HepG2 (cell line): Measurements from ENCODE around the gene DSTN. TPM values are rescaled to one million over a fixed set of nuclear protein-coding genes. Genes with fewer than 3 reads are reported as not detected.
A peak's percentile ranks its signal among the peaks of the same experiment; 100 is the strongest.

Experiments
- ETV6 ChIP-seq: sonication (generic); formaldehyde crosslinking; conservative IDR thresholded peaks from 2 replicates; pipeline ENCODE4 v1.4.0; 2020; ENCODE audit warnings: missing genetic modification reagents
- MEIS2 ChIP-seq: sonication (generic); formaldehyde crosslinking; IDR thresholded peaks from 2 replicates; pipeline ENCODE4 v1.9.0; 2021; ENCODE audit warnings: mild to moderate bottlenecking, missing genetic modification reagents
- NR1H2 ChIP-seq: sonication (generic); formaldehyde crosslinking; IDR thresholded peaks from 2 replicates; pipeline ENCODE4 v1.8.1; 2022; ENCODE audit warnings: low read depth, missing genetic modification reagents, borderline replicate concordance
- SIN3A ChIP-seq: IDR thresholded peaks from 2 replicates; pipeline ENCODE4 v1.6.1; 2011; ENCODE audit warnings: low read depth, mild to moderate bottlenecking, control low read depth, low read length, borderline replicate concordance
- SNAI1 ChIP-seq: sonication (generic); formaldehyde crosslinking; IDR thresholded peaks from 2 replicates; pipeline ENCODE4 v1.5.0; 2020; ENCODE audit warnings: mild to moderate bottlenecking, missing genetic modification reagents, borderline replicate concordance
- STAG1 ChIP-seq: sonication (generic); formaldehyde crosslinking; IDR thresholded peaks from 2 replicates; pipeline ENCODE4 v1.4.0; 2020; ENCODE audit warnings: missing genetic modification reagents
- ZBTB8A ChIP-seq: sonication (generic); formaldehyde crosslinking; IDR thresholded peaks from 2 replicates; pipeline ENCODE4 v1.4.0; 2020; ENCODE audit warnings: mild to moderate bottlenecking, low read depth, missing genetic modification reagents, borderline replicate concordance
- ZKSCAN8 ChIP-seq: IDR thresholded peaks from 2 replicates; pipeline ENCODE4 v1.6.1; 2016; ENCODE audit warnings: borderline replicate concordance, missing genetic modification reagents, missing compliant biosample characterization
- ZNF180 ChIP-seq: sonication (generic); formaldehyde crosslinking; IDR thresholded peaks from 2 replicates; pipeline ENCODE4 v1.4.0; 2020; ENCODE audit warnings: low read depth, missing genetic modification reagents, borderline replicate concordance
- ZNF225 ChIP-seq: sonication (generic); formaldehyde crosslinking; IDR thresholded peaks from 2 replicates; pipeline ENCODE4 v1.4.0; 2020; ENCODE audit warnings: mild to moderate bottlenecking, missing genetic modification reagents
- ZNF468 ChIP-seq: sonication (generic); formaldehyde crosslinking; IDR thresholded peaks from 2 replicates; pipeline ENCODE4 v1.8.0; 2022; ENCODE audit warnings: mild to moderate bottlenecking, moderate library complexity, missing genetic modification reagents
- polyA plus RNA-seq, 8 experiments: library from polyadenylated mRNA; depleted of rRNA in 3 of 8; stranded (reverse) in 7 of 8; unstranded in 1 of 8; fragments of >200 nt; fragmentation: Illumina TruSeq in 4 of 8; extraction: Trizol in 4 of 8; gene quantifications; 2 replicates each; pipeline versions ENCODE4 v1.2.1 to v1.2.3, GENCODE V29; 2011 to 2016; ENCODE audit warnings: low read depth in 4 of 8, missing spikeins in 1 of 8, mixed read lengths in 1 of 8; ENCODE audit not compliant: insufficient read depth in 1 of 8
- total RNA-seq, 5 experiments: library from RNA; depleted of rRNA; stranded (reverse); fragments of >200 nt; fragmentation: Illumina TruSeq; extraction: Trizol; gene quantifications; 2 replicates each; pipeline ENCODE4 v1.2.3, GENCODE V29; 2016; ENCODE audit warnings: low read depth in 1 of 5
- TF ChIP-seq, protein P1 (sequence below): sonication (generic); formaldehyde crosslinking; IDR thresholded peaks from 2 replicates; pipeline ENCODE4 v1.4.0; 2020; ENCODE audit warnings: missing genetic modification reagents, borderline replicate concordance
- TF ChIP-seq, protein P2 (sequence below): sonication (generic); formaldehyde crosslinking; IDR thresholded peaks from 2 replicates; pipeline ENCODE4 v1.8.0; 2022; ENCODE audit warnings: mild to moderate bottlenecking, missing genetic modification reagents
- TF ChIP-seq, protein P3 (sequence below): sonication (generic); formaldehyde crosslinking; IDR thresholded peaks from 2 replicates; pipeline ENCODE4 v1.9.0; 2021; ENCODE audit warnings: missing genetic modification reagents, borderline replicate concordance
- TF ChIP-seq, protein P4 (sequence below): sonication (generic); formaldehyde crosslinking; IDR thresholded peaks from 2 replicates; pipeline ENCODE4 v1.5.0; 2020; ENCODE audit warnings: mild to moderate bottlenecking, missing genetic modification reagents, moderate library complexity
- TF ChIP-seq, protein P5 (sequence below): sonication (generic); formaldehyde crosslinking; IDR thresholded peaks from 2 replicates; pipeline ENCODE4 v1.4.0; 2020; ENCODE audit warnings: missing genetic modification reagents, mild to moderate bottlenecking, borderline replicate concordance
- TF ChIP-seq, protein P6 (sequence below): sonication (generic); formaldehyde crosslinking; conservative IDR thresholded peaks from 2 replicates; pipeline ENCODE4 v1.8.0; 2022; ENCODE audit warnings: mild to moderate bottlenecking, moderate library complexity, missing genetic modification reagents

Gene DSTN
- total and polyA plus RNA-seq, 2 of the 13 experiments (the other 11 are each of a cell fraction or from before 2014, with no cell fraction given), result 27.6 to 106 TPM

DNA sequence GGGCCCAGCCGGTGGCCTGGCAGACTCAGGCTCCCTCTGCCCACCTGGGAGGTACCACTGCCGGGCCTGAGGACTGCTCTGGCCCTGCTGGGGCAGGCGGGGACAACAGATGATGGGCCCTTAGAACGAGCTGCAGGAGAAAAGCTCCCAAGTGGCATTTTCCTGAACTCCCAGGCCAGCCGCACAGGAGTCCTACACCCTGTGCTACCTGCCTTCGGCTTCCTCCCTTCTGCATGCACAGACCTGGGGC lies 41.3 kb downstream of the DSTN start (continued):
- TF ChIP-seq, protein P1, sequence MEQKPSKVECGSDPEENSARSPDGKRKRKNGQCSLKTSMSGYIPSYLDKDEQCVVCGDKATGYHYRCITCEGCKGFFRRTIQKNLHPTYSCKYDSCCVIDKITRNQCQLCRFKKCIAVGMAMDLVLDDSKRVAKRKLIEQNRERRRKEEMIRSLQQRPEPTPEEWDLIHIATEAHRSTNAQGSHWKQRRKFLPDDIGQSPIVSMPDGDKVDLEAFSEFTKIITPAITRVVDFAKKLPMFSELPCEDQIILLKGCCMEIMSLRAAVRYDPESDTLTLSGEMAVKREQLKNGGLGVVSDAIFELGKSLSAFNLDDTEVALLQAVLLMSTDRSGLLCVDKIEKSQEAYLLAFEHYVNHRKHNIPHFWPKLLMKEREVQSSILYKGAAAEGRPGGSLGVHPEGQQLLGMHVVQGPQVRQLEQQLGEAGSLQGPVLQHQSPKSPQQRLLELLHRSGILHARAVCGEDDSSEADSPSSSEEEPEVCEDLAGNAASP (CRISPR knock-in tag), result no peak
- TF ChIP-seq, protein P2, sequence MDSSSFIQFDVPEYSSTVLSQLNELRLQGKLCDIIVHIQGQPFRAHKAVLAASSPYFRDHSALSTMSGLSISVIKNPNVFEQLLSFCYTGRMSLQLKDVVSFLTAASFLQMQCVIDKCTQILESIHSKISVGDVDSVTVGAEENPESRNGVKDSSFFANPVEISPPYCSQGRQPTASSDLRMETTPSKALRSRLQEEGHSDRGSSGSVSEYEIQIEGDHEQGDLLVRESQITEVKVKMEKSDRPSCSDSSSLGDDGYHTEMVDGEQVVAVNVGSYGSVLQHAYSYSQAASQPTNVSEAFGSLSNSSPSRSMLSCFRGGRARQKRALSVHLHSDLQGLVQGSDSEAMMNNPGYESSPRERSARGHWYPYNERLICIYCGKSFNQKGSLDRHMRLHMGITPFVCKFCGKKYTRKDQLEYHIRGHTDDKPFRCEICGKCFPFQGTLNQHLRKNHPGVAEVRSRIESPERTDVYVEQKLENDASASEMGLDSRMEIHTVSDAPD (CRISPR knock-in tag), result no peak
- TF ChIP-seq SIN3A (no peak), ZBTB8A (CRISPR knock-in tag) (no peak), ZKSCAN8 (no peak), ETV6 (CRISPR knock-in tag) (no peak; the same call in 1 of the 2 replicates), MEIS2 (CRISPR knock-in tag) (0 out of 2 replicates have a peak, but pooled peaks have one; percentile 24), NR1H2 (CRISPR knock-in tag) (no peak), ZNF225 (no peak), ZNF180 (CRISPR knock-in tag) (no peak), SNAI1 (CRISPR knock-in tag) (no peak), ZNF468 (CRISPR knock-in tag) (no peak), STAG1 (no peak)
- TF ChIP-seq, protein P3, sequence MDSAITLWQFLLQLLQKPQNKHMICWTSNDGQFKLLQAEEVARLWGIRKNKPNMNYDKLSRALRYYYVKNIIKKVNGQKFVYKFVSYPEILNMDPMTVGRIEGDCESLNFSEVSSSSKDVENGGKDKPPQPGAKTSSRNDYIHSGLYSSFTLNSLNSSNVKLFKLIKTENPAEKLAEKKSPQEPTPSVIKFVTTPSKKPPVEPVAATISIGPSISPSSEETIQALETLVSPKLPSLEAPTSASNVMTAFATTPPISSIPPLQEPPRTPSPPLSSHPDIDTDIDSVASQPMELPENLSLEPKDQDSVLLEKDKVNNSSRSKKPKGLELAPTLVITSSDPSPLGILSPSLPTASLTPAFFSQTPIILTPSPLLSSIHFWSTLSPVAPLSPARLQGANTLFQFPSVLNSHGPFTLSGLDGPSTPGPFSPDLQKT (CRISPR knock-in tag), result no peak
- TF ChIP-seq, protein P4, sequence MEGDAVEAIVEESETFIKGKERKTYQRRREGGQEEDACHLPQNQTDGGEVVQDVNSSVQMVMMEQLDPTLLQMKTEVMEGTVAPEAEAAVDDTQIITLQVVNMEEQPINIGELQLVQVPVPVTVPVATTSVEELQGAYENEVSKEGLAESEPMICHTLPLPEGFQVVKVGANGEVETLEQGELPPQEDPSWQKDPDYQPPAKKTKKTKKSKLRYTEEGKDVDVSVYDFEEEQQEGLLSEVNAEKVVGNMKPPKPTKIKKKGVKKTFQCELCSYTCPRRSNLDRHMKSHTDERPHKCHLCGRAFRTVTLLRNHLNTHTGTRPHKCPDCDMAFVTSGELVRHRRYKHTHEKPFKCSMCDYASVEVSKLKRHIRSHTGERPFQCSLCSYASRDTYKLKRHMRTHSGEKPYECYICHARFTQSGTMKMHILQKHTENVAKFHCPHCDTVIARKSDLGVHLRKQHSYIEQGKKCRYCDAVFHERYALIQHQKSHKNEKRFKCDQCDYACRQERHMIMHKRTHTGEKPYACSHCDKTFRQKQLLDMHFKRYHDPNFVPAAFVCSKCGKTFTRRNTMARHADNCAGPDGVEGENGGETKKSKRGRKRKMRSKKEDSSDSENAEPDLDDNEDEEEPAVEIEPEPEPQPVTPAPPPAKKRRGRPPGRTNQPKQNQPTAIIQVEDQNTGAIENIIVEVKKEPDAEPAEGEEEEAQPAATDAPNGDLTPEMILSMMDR, result no peak
- TF ChIP-seq, protein P5, sequence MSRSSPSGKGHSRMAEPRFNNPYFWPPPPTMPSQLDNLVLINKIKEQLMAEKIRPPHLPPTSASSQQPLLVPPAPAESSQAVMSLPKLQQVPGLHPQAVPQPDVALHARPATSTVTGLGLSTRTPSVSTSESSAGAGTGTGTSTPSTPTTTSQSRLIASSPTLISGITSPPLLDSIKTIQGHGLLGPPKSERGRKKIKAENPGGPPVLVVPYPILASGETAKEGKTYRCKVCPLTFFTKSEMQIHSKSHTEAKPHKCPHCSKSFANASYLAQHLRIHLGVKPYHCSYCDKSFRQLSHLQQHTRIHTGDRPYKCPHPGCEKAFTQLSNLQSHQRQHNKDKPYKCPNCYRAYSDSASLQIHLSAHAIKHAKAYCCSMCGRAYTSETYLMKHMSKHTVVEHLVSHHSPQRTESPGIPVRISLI (CRISPR knock-in tag), result no peak; the same call in 1 of the 2 replicates
- TF ChIP-seq, protein P6, sequence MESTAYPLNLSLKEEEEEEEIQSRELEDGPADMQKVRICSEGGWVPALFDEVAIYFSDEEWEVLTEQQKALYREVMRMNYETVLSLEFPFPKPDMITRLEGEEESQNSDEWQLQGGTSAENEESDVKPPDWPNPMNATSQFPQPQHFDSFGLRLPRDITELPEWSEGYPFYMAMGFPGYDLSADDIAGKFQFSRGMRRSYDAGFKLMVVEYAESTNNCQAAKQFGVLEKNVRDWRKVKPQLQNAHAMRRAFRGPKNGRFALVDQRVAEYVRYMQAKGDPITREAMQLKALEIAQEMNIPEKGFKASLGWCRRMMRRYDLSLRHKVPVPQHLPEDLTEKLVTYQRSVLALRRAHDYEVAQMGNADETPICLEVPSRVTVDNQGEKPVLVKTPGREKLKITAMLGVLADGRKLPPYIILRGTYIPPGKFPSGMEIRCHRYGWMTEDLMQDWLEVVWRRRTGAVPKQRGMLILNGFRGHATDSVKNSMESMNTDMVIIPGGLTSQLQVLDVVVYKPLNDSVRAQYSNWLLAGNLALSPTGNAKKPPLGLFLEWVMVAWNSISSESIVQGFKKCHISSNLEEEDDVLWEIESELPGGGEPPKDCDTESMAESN (CRISPR knock-in tag), result no peak
